Measurements from ENCODE around the gene LSM11.

GRCh38 chr5:157740229-157740610 is 3.3 kb upstream of the LSM11 start:
- no peak for TF ChIP-seq POLR2A (IDR thresholded peaks at IDR 0.05; ENCODE audit: low read depth, low read length)
- no peak for TF ChIP-seq POLR2AphosphoS5 (IDR thresholded peaks at IDR 0.05; ENCODE audit: low read depth, low read length)
- no peak for TF ChIP-seq TAF1 (IDR thresholded peaks at IDR 0.05; ENCODE audit: borderline replicate concordance, low read depth, low read length)
